HG03342 (cell line): ENCODE results near the gene GRIN1.
"Not testable (repeated sequence)": the region's sequence is repeated elsewhere in the genome, so short reads cannot be mapped to it uniquely, and the experiment has no call there.

ENCODE experiments used
- ATAC-seq: cut with Tn5 transposase; IDR thresholded peaks from one replicate; pipeline ENCODE4 v1.9.1; 2021; ENCODE audit warnings: mild to moderate bottlenecking, moderate library complexity; ENCODE audit not compliant: unreplicated experiment

The GRIN1 gene

DNA sequence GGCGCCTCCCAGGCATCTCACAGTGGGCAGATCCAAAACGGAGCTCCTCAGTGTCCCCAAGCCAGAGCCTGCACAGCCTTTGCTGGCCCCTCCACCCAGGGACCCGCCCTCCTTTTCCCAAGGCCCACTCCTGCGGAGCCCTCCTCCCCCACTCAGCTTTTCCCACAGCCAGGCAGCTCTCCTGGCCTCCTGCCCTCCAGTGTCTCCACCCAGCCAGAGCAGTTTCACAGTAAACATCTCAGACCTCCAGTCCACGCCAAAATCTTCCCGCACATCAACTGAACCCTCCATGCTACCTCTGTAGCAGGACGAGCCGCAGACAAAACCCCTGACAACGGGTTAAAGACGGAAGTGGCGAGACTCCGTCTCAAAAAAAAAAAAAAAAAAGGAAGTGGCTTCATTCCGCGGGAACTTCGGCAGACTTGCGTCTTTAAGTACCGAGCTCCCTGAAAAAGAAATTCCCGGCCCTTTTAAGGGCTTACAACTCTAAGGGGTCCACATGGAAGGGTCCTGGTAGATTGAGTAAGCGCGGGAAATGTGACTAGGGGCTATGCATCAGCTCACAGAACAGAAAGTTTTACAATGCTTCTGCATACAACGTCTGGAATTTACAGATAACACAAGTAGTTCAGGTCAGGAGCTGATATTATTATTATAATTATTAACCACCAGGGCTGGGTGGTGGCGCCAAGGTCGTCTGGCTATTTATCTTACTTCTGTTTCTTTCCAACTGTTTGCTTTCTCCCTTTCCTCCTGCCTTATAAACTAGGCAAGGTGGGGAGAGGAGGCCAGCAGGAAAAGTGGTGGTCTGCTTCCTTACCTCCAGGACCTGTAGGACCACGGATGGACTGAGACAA lies 11.4 kb upstream of the GRIN1 start:
- ATAC-seq, result no peak

DNA sequence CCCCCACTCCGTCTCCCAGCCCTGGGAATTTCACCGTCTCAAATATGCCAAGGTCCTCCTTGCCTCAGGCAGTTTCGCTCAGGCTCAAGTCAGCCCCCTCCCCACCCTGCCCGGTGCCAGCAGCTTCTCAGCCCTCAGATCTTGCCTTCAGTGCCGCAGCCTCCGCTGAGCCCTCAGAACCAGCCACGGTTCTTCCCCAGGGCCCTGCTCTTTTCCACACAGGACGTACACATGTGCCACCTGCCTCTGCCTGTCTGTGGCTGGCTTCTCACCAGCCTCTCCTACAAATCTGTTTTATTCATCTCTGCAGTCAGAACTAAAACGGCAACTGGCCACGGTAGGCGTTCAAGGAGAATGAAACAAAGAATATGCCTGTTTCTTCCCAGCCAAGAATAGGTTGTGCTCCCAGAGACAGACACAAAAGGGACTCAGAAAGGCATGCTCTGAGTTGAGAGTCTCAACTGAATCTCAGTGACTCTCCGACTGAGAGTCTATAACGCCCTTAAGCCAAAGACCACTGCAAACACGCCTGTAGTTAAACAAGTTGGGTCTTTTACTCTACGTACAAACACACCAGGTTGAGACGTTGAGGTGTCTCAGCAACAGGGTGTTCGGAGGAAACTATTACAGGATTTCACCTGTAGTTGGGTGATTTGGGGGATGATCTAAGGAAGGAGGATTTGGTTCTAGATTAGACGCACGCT lies 10.6 kb upstream of the GRIN1 start:
- ATAC-seq, result peak; percentile 5

DNA sequence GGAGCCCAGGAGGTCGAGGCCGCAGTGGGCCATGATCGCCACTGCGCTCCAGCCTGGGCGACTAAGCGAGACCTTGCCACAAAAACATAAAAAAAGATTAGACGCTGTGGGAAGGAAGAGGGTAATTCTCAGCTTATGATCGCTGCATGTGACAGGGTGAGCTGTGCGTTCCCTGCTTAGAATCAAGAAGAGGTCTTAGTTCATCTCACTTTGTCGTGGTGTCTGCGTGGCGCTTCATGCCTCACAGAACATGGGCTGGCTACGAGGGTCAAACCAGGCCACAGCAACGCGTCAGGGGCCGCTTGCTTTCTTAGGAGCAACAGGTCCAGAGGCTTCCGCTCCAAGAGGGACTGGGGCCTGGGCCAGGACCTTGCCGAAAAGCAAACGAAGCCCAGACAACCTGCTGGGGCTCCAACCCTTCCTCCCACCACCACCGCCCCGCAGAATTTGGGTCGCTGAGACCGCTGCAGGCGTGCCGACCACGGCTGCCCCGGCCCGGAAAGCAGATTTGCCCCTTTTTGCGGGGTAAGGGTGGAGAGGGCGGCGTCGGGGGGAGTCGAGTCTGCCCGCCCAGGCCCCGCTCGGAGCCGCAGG lies 10.0 kb upstream of the GRIN1 start:
- peak; percentile 14 for ATAC-seq

DNA sequence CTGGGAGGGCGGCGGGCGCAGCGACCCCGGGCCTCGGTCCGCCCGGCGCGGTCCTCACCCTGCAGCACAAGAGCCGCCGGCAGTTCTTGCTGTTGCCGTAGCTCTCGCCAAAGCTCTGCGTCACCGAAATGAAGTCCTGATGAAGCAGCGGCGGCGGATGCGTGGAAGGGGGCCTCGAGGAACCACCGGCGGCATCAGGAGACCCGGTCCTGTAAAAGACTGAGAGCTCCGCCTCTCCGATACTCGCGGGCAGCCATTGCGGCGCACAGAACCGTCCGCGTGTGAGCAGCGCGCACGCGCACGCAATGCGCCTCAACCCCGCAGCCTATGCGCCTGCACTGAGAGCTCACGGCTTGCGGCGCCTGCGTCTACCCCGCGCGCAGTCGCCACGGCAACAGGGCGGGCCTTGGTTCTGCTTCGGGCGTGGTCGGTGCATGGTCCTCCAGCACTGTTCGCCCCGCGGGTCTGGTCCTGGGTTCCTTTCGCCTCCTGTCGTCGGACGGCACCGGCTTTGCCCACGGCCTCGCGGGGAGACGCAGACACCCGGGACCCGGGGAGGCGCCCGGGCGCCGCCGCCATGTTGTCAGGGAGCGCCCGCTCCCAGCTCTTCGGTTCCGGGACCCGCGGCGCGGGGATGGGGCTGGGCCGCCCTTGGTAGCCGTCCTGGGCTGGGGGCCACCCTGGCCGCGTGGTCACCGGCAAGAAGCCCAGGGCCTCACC lies 9.3 kb upstream of the GRIN1 start:
- ATAC-seq, result peak; percentile 70

DNA sequence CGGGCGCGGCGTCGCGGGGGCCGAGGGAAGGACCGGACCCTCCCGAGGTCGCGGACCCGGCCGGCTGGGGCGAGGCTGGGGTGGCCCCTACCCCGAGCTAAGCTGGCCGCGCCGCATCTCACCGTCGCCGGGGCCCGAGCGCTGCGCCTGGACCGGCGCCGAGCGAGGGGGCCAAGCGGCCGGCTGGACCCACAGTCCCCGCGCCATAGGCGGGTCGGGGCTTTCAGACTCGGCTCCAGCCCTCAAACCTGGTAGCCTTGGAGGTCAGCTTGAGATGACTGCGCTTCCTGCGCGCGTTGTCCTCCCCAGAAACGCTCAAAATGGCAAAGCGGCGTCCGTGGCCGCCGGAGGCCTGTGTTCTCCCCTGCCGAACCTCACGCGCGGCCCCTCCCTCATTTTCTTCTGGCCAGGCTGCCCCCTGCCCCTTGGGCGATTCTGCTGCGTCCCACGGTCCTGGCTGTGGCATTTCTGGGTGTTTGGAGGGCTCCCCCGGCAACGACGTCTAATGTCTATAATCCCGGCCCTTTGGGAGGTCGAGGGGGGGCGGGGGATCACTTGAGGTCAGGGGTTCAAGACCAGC lies 8.7 kb upstream of the GRIN1 start:
- peak; percentile 12 for ATAC-seq

DNA sequence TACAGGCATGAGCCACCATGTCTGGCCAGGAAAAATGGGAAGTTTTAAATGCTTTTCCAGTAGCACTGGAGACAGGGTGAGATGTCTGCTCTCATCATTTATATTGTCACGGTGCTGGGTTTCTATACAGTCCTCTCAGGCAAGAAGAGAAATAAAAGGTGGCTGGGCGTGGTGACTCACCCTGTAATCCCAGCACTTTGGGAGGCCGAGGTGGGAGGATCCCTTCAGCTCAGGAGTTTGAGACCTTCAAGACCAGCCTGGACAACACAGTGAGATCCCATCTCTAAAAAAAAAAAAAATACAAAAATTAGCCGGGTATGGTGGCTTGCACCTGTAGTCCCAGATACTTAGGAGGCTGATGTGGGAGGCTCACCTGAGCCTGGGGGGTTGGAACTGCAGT lies 4.8 kb upstream of the GRIN1 start:
- ATAC-seq, result no peak

DNA sequence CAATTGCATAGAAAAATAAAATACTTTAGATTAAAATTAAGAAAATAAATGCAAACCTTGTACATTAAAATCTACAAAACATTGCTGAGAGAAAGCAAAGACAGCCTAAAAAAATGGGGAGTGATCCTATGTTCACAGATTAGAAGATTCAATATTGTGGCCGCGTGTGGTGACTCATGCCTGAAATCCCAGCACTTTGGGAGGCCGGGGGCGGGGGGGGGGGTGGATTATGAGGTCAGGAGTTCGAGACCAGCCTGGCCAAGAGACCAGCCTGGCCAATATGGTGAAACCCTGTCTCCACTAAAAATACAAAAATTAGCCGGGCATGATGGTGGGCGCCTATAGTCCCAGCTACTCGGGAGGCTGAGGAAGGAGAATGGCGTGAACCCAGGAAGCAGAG lies 3.8 kb upstream of the GRIN1 start:
- ATAC-seq, result not testable (repeated sequence)

DNA sequence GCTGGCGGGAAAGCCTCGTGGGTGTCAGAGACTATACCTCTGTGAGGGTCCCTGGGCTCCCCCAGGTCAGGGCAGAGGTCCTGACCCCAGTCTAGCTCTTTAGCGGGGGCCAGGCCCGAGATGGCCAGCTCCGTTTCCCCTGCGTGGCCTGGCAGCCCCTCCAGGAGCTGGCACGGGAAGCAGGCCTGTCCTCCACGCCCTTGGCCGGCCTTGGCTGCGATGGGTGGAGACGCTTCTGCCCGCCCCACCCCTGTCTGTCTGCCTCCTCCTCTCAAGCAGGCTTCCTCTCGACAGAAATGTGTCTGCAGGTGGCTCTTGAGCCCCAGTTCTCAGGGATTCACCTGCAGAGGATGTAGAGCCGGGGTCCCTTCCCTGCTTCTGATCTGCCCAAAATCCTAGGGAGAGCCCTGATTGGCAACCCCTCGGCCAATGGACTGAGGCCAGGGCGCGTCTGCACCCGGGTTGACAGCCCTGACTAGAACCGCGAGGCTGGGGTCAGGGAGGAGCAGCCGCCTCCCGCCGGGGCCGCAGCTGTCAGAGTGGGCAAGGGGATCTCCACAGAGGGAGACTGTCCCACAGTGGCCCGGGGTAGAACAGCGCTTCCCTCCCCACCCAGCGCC lies 2.6 kb upstream of the GRIN1 start:
- no peak for ATAC-seq

DNA sequence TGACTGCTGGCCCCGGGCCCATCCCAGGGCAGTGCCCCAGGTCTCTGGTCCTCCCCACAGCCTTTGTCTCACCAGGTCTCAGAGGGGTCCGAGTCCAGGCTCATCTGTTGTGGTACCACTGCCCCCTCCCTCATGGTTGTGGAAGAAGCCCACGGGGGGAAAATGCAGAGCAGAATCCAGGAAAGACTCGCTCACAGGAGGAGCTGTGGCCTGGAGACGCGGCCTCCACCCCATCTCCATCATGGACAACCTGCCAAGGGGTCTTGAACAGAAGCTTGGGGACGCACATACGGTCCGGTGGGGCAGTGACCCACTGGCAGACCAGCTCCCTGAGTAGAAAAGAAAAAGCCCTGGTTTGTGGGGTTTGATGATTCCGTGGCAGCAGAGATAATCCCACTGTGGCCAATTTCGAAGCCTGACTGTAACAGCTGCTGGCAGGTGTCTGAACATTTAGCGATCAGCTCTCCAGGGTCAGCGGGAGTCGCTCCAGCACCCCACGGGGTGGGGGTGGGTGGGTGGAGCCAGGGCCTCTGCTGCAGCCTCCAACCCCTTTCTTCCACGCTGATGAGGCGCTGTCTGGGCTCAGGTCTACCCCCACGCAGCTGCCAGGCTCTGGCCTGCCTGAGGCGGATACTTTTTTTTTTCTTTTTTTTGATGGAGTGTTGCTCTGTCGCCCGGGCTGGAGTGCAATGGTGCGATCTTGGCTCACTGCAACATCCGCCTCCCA lies 1.9 kb upstream of the GRIN1 start:
- ATAC-seq, result no peak

DNA sequence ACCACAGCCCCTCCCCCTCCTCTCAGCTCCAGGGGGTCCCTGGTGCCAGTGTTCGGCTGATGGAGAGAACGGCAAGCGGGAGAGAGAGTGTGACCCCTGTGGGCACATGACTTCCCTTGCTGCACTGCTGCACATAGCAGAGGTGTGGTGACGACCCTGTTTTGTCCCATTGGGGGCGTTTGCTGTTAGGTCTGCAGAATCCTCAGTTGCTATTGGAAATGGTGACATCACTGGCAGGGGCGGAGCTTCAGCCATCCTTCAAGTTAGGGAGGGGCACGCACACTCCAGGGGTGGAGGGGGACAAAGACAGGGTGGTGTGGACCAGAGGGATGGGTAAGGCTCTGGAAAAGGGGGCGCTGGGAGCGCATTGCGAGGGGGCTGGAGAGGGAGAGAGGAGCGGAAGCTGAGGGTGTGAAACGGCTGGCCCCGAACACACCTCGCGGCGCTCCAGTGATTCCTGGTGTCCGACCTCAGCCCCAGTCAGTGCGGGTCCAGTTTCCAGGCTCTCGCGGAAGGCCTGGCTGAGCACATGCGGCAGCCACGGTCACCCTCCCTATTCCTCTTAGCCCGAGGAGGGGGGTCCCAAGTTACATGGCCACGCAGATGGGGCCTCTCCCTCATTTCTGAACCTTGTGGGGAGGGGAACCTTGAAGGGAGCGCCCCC lies 764 bp upstream of the GRIN1 start:
- ATAC-seq, result no peak

DNA sequence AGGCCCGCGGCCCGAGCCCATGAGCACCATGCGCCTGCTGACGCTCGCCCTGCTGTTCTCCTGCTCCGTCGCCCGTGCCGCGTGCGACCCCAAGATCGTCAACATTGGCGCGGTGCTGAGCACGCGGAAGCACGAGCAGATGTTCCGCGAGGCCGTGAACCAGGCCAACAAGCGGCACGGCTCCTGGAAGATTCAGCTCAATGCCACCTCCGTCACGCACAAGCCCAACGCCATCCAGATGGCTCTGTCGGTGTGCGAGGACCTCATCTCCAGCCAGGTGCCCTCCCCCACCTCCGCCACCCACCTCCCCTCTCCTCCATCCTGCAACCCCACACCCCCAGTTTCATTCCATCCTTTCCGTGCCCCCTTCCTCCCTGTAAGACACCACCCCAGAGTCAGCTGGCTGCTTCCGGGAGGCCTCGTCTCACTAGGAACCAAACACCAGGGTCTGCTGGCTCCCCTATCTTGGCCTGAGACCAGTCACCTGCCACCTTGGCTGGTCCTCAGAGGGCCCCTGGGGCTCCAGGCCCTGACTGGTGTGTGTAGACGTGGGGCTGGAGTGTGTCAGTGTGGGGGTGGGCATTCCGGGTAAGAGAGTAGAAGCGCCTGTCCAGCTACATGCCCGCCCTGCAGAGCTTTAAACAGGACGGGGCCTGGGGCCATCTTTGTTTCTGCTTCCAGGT lies 655 bp downstream of the GRIN1 start:
- ATAC-seq, result no peak

DNA sequence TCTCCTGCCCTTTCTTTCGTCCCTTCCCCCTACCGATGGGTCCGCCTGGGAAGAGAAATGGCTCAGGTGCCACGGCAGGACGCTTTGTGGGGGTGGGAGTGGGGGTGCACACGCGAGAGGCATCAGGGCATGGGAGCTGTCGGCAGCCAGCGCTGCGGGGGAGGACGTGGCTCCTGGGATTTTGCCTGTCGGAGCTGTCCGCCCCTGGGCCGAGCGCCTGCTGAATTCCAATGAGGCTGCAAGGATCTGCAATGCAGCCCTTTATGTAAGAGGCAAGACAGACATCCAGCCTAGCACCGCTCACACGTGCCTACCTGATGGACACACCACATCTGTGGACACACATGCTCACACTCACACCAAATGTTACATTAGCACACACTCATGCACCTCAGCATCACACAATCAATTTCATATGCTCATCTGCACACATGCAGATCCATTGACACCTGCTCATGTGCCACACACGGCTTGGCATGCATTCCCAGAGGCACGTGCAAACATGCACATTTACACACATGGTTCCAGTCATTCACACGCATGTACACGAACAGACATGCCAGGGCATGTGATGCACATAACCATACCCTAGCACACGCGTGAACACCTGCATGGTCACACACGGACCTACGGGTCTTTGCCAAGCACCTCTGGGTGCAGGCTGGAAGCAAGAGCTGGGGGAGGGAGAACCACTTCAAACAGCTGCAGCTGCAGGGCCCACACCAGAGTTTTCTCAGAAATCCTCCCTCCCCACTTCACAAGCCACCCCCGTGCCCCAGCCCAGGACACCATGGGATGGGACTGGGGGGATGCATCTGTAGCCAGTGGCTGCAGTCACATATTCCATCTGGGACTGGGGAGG lies 1.4 kb downstream of the GRIN1 start:
- no peak for ATAC-seq

DNA sequence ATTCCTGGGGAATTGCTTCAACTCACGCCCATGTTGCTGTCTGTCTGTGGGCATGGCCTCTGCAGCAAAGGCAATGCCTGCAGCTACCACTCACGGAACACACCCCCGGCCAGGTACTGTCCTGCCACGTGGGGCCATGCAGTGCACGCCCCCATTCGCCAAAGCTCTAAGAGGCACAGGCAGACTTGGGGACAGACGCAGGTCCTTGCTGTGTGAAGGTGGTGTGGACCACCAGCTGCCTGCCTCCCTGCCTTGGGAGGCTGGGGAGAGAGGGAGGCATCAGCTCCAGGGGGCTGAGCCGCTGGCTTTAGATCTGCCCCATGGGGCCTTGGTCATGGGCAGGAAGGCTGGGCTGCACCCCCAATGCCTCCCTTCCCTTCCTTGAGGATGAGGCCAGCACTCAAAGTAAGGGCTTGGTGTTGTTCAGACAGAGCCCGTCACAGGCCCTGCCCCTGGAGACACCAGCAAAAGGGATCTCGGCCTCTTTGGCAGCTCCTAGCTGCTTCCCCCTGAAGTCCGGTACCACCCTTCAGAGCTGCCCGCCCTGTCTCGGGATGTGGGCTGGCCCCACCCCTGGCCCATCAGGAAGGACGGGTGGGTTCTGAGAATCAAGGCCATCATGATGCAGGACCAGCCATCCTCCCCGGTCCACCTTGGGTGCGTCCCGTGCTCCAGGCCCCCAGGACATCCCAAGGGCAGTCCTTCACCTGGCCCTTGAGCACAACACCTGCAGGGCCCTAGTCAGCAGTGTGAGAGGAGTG lies 2.3 kb downstream of the GRIN1 start:
- no peak for ATAC-seq

DNA sequence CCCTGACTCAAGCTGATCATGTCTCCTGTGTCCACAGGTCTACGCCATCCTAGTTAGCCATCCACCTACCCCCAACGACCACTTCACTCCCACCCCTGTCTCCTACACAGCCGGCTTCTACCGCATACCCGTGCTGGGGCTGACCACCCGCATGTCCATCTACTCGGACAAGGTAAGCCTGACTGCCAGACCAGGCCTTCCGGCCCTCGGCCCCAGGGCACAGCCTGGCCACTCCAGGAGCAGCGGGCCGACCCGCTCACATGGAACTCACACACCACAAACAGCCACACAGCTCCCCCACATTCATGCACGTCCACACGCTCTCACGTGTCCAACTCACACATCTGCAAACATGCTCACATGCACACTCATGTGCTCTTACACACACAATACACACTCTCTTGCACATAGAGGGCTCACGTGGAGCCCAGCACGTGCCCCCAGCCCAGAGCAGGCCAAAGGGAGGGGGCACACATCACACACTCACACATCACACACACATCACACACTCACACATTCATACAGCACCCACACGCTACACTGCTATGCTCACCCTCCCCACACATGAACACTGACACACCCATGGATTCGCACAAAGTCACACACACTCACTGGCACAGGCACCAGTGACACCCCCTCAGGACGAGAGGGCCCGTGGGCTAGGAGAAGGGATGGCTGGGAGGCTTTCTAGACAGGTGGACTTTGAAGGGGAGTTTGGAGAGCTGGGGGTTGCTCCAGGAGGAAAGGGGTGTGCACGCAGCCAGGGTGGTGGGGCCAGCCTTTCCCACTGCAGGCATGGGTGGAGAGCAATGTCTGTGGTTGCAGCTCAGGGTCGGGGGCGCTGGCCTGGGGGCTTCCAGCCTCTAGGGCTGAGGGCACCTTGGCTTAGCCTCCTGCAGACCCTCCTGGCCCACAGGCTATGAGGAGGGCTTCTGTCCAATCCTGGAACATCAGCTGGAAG lies 3.3 kb downstream of the GRIN1 start:
- no peak for ATAC-seq

DNA sequence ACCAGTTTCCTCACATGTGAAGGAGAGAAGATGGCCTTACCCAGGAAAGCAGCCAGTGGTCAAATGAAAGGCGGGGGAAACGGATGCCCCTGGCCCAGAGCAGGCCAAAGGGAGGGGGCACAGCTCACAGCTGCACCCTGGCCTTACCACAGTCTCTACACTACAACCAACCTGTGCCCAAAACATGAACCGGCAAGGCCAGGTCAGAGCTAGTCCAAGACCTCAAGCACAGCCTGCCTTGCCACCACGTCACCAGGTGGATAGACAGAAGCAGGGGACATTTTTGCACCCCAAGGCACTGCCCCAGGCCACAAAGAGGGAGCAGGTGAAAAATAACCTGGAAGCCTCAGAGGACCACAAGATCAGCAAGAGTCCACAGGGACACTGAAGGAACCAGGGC lies 4.5 kb downstream of the GRIN1 start:
- ATAC-seq, result no peak
